K562 (cell line): ENCODE results near the gene COL25A1.

ENCODE experiments used
- CTCF ChIP-seq, 3 experiments: IDR thresholded peaks in 2 of 3; conservative IDR thresholded peaks in 1 of 3; 2 replicates each; pipeline ENCODE4 v1.5.1; 2011 to 2012; ENCODE audit warnings: low read length in 3 of 3, mild to moderate bottlenecking in 3 of 3, control low read depth in 2 of 3, improper control_type of control experiment in 1 of 3, inconsistent platforms in 1 of 3, low read depth in 1 of 3, mixed read lengths in 1 of 3, moderate library complexity in 1 of 3; ENCODE audit not compliant: insufficient read depth in 2 of 3
- POLR2AphosphoS5 ChIP-seq: IDR thresholded peaks from 2 replicates; pipeline ENCODE4 v1.6.1; 2011; ENCODE audit warnings: mild to moderate bottlenecking, low read depth, low read length, moderate library complexity; ENCODE audit not compliant: control insufficient read depth, insufficient read depth
- RAD21 ChIP-seq, 2 experiments: fragments of 250-450 bp in 1 of 2; fragments of 450-650 bp in 1 of 2; sonication (Bioruptor Pico) in 1 of 2; formaldehyde crosslinking in 1 of 2; IDR thresholded peaks in 1 of 2; conservative IDR thresholded peaks in 1 of 2; 2 replicates each; pipeline versions ENCODE4 v1.4.0 to v1.8.0; 2020 to 2022; ENCODE audit warnings: mild to moderate bottlenecking in 2 of 2, moderate library complexity in 1 of 2
- RNF2 ChIP-seq: sonication (generic); IDR thresholded peaks from 2 replicates; pipeline ENCODE4 v1.6.1; 2016
- SREBF2 ChIP-seq: sonication (generic); formaldehyde crosslinking; IDR thresholded peaks from 2 replicates; pipeline ENCODE4 v1.4.0; 2020; ENCODE audit warnings: mild to moderate bottlenecking, missing genetic modification reagents
- SRF ChIP-seq, 2 experiments: fragments of 250-450, 450-650 bp in 1 of 2; sonication (Bioruptor Pico) in 1 of 2; sonication (generic) in 1 of 2; formaldehyde crosslinking; IDR thresholded peaks; 2 replicates each; pipeline versions ENCODE4 v1.5.0 to v1.5.1; 2020 to 2022; ENCODE audit warnings: mild to moderate bottlenecking in 1 of 2, missing genetic modification reagents in 1 of 2
- ZNF121 ChIP-seq: sonication (generic); formaldehyde crosslinking; conservative IDR thresholded peaks from 2 replicates; pipeline ENCODE4 v1.8.0; 2022; ENCODE audit warnings: missing genetic modification reagents
- TF ChIP-seq, protein P1 (sequence below), 2 experiments: fragments of 450-650 bp; conservative IDR thresholded peaks; 2 replicates each; pipeline ENCODE4 v1.6.1; 2017; ENCODE audit warnings: mild to moderate bottlenecking in 2 of 2, moderate library complexity in 2 of 2
- TF ChIP-seq, protein P2 (sequence below): sonication (generic); formaldehyde crosslinking; IDR thresholded peaks from 2 replicates; pipeline ENCODE4 v1.8.0; 2022; ENCODE audit warnings: mild to moderate bottlenecking, missing genetic modification reagents
- TF ChIP-seq, protein P3 (sequence below): sonication (generic); formaldehyde crosslinking; IDR thresholded peaks from 2 replicates; pipeline ENCODE4 v1.8.1; 2023; ENCODE audit warnings: mild to moderate bottlenecking, missing genetic modification reagents

DNA sequence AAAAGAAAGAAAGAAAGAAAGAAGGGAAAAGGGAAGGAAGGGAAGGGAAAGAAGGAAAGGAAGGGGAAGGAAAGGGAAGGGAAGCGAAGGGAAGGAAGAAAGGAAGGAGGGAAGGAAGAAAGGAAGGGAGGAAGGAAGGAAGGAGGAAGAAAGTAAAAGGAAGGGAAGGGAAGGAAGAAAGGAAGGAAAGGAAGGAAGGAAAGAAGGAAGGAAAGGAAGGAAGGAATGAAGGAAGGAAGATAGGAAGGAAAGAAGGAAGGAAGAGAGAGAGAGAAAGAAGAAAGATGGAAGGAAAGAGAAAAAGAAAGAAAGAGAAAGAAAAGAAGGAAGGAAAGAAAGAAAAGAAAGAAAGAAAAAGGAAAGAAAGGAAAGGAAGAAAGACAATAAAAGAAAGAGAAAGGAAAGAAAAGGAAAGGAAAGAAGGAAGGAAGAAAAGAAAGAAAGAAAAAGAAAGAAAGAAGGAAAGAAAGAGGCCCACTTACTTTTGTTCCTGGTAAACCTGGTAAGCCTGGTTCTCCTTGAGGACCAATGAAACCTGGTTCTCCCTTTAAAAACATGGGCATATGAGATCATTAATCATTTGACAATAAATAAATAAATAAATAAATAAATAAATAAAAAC is 433.7 kb downstream of the COL25A1 start:
- TF ChIP-seq RAD21 (CRISPR knock-in tag; conservative IDR thresholded peaks at IDR 0.05 in 1 of 2, IDR thresholded peaks at IDR 0.05 in 1 of 2) (no peak), CTCF (IDR thresholded peaks at IDR 0.05 in 2 of 3, conservative IDR thresholded peaks at IDR 0.05 in 1 of 3; ENCODE audit: insufficient read depth in 2 of 3, low read depth in 1 of 3, low read length in 3 of 3) (no peak), ZNF121 (CRISPR knock-in tag) (no peak), SRF (CRISPR knock-in tag; IDR thresholded peaks at IDR 0.05) (no peak), RNF2 (no peak), POLR2AphosphoS5 (no peak), SREBF2 (CRISPR knock-in tag) (no peak)
- TF ChIP-seq, protein P1, sequence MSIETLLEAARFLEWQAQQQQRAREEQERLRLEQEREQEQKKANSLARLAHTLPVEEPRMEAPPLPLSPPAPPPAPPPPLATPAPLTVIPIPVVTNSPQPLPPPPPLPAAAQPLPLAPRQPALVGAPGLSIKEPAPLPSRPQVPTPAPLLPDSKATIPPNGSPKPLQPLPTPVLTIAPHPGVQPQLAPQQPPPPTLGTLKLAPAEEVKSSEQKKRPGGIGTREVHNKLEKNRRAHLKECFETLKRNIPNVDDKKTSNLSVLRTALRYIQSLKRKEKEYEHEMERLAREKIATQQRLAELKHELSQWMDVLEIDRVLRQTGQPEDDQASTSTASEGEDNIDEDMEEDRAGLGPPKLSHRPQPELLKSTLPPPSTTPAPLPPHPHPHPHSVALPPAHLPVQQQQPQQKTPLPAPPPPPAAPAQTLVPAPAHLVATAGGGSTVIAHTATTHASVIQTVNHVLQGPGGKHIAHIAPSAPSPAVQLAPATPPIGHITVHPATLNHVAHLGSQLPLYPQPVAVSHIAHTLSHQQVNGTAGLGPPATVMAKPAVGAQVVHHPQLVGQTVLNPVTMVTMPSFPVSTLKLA (conservative IDR thresholded peaks at IDR 0.05), result no peak
- TF ChIP-seq, protein P2, sequence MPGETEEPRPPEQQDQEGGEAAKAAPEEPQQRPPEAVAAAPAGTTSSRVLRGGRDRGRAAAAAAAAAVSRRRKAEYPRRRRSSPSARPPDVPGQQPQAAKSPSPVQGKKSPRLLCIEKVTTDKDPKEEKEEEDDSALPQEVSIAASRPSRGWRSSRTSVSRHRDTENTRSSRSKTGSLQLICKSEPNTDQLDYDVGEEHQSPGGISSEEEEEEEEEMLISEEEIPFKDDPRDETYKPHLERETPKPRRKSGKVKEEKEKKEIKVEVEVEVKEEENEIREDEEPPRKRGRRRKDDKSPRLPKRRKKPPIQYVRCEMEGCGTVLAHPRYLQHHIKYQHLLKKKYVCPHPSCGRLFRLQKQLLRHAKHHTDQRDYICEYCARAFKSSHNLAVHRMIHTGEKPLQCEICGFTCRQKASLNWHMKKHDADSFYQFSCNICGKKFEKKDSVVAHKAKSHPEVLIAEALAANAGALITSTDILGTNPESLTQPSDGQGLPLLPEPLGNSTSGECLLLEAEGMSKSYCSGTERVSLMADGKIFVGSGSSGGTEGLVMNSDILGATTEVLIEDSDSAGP (CRISPR knock-in tag), result no peak
- TF ChIP-seq, protein P3, sequence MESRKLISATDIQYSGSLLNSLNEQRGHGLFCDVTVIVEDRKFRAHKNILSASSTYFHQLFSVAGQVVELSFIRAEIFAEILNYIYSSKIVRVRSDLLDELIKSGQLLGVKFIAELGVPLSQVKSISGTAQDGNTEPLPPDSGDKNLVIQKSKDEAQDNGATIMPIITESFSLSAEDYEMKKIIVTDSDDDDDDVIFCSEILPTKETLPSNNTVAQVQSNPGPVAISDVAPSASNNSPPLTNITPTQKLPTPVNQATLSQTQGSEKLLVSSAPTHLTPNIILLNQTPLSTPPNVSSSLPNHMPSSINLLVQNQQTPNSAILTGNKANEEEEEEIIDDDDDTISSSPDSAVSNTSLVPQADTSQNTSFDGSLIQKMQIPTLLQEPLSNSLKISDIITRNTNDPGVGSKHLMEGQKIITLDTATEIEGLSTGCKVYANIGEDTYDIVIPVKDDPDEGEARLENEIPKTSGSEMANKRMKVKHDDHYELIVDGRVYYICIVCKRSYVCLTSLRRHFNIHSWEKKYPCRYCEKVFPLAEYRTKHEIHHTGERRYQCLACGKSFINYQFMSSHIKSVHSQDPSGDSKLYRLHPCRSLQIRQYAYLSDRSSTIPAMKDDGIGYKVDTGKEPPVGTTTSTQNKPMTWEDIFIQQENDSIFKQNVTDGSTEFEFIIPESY (CRISPR knock-in tag), result no peak
